ENCODE data around the gene WWOX.
A peak's percentile ranks its signal among the peaks of the same experiment; 100 is the strongest.

Gene WWOX

GRCh38 chr16:78199325-78200022 is 100.0 kb downstream of the WWOX start:
- no peak overlapping the region for H3K4me2 ChIP-seq (ENCODE audit: low read length)
- H3K23ac ChIP-seq (ENCODE audit: low read length), result no peak overlapping the region
- no peak overlapping the region for H2AK5ac ChIP-seq (ENCODE audit: low read length)
- H3K4me3 ChIP-seq (ENCODE audit: low read length), result no peak overlapping the region
- no CpG with 5 or more reads among the region's 7 CpGs for WGBS (ENCODE audit: extremely low coverage, insufficient coverage, low lambda C conversion rate)
- H3K36me3 ChIP-seq (ENCODE audit: control insufficient read depth, insufficient read depth, low read length), result no peaks in the 10 kb centered on the region
- H3K4ac ChIP-seq (ENCODE audit: low read depth, low read length), result no peak overlapping the region
- no peak overlapping the region for H2BK15ac ChIP-seq (replicated peaks; ENCODE audit: low read depth)
- H2BK120ac ChIP-seq (ENCODE audit: low read depth, low read length), result no peak overlapping the region
- no peak overlapping the region for H3K18ac ChIP-seq (ENCODE audit: low read length)
- H4K8ac ChIP-seq (ENCODE audit: low read depth, low read length), result no peak overlapping the region
- no peaks in the 10 kb centered on the region for H3K27me3 ChIP-seq (ENCODE audit: insufficient read depth, low read length, poor library complexity)
- H3K56ac ChIP-seq (ENCODE audit: low read length), result no peak overlapping the region
- H4K5ac ChIP-seq (ENCODE audit: low read length), result no peak overlapping the region
- H3K9ac ChIP-seq (ENCODE audit: low read length), result no peak overlapping the region
- H3K4me1 ChIP-seq (ENCODE audit: control insufficient read depth, low read depth, low read length), result no peaks in the 10 kb centered on the region
- H3K79me1 ChIP-seq (ENCODE audit: low read length), result no peaks in the 10 kb centered on the region
- H2BK5ac ChIP-seq (ENCODE audit: low read length), result no peak overlapping the region
- peak; percentile 65 for DNase-seq
- H3K79me2 ChIP-seq (ENCODE audit: control insufficient read depth, insufficient read depth, low read length), result no peaks in the 10 kb centered on the region
- H3K27ac ChIP-seq (ENCODE audit: low read depth, low read length), result no peak overlapping the region

- no peaks in the 10 kb centered on the region for H3K27me3 ChIP-seq (ENCODE audit: insufficient read depth, low read length, poor library complexity)
Observed at GRCh38 chr16:78200023-78200389, 100.6 kb downstream of the WWOX start.

GRCh38 chr16:78200623-78201096 is 101.2 kb downstream of the WWOX start:
- Histone ChIP-seq H3K4me2 (ENCODE audit: low read length) (no peak overlapping the region), H3K36me3 (ENCODE audit: control insufficient read depth, insufficient read depth, low read length) (no peaks in the 10 kb centered on the region), H3K18ac (ENCODE audit: low read length) (no peak overlapping the region), H3K79me2 (ENCODE audit: control insufficient read depth, insufficient read depth, low read length) (no peaks in the 10 kb centered on the region), H2BK5ac (ENCODE audit: low read length) (no peak overlapping the region), H2BK15ac (replicated peaks; ENCODE audit: low read depth) (no peak overlapping the region), H4K8ac (ENCODE audit: low read depth, low read length) (no peak overlapping the region), H3K4me1 (ENCODE audit: control insufficient read depth, low read depth, low read length) (no peaks in the 10 kb centered on the region), H3K27me3 (ENCODE audit: insufficient read depth, low read length, poor library complexity) (no peaks in the 10 kb centered on the region), H4K5ac (ENCODE audit: low read length) (no peak overlapping the region), H3K27ac (ENCODE audit: low read depth, low read length) (no peak overlapping the region), H3K56ac (ENCODE audit: low read length) (no peak overlapping the region), H3K23ac (ENCODE audit: low read length) (no peak overlapping the region), H2AK5ac (ENCODE audit: low read length) (no peak overlapping the region), H3K79me1 (ENCODE audit: low read length) (no peaks in the 10 kb centered on the region), H3K4me3 (ENCODE audit: low read length) (no peak overlapping the region), H2BK120ac (ENCODE audit: low read depth, low read length) (no peak overlapping the region), H3K4ac (ENCODE audit: low read depth, low read length) (no peak overlapping the region), H3K9ac (ENCODE audit: low read length) (no peak overlapping the region)
- no peak for DNase-seq
- no CpG with 5 or more reads among the region's 6 CpGs for WGBS (ENCODE audit: extremely low coverage, insufficient coverage, low lambda C conversion rate)

More at GRCh38 chr16:78200023-78200389, 100.6 kb downstream of the WWOX start:
- Histone ChIP-seq H4K8ac (ENCODE audit: low read depth, low read length) (no peak overlapping the region), H2BK120ac (ENCODE audit: low read depth, low read length) (no peak overlapping the region), H3K27ac (ENCODE audit: low read depth, low read length) (no peak overlapping the region), H3K79me2 (ENCODE audit: control insufficient read depth, insufficient read depth, low read length) (no peaks in the 10 kb centered on the region), H4K5ac (ENCODE audit: low read length) (no peak overlapping the region), H3K36me3 (ENCODE audit: control insufficient read depth, insufficient read depth, low read length) (no peaks in the 10 kb centered on the region), H3K23ac (ENCODE audit: low read length) (no peak overlapping the region), H3K56ac (ENCODE audit: low read length) (no peak overlapping the region), H2BK15ac (replicated peaks; ENCODE audit: low read depth) (no peak overlapping the region), H3K4ac (ENCODE audit: low read depth, low read length) (no peak overlapping the region), H3K4me3 (ENCODE audit: low read length) (no peak overlapping the region), H3K4me2 (ENCODE audit: low read length) (no peak overlapping the region), H2BK5ac (ENCODE audit: low read length) (no peak overlapping the region), H2AK5ac (ENCODE audit: low read length) (no peak overlapping the region), H3K18ac (ENCODE audit: low read length) (no peak overlapping the region), H3K79me1 (ENCODE audit: low read length) (no peaks in the 10 kb centered on the region), H3K4me1 (ENCODE audit: control insufficient read depth, low read depth, low read length) (no peaks in the 10 kb centered on the region), H3K9ac (ENCODE audit: low read length) (no peak overlapping the region)
- WGBS (ENCODE audit: extremely low coverage, insufficient coverage, low lambda C conversion rate), result no CpG with 5 or more reads among the region's 7 CpGs
- peak; percentile 72 for DNase-seq

DNA sequence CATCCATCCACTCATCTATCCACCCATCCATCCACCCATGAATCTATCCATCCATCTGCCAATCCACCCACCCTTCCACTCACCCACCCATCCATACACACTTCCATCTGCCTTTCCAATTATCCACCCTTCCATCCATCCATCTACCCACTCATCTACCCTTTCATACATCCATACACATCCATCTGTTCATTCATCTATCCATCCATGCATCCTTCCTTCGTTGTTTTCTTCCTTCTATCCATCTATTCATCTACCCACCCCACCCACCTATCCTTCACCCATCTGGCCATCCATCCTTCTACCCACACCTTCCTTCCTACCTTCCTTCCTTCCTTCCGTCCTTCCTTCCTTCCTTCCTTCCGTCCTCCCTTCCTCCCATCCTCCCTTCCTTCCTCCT is 106.1 kb downstream of the WWOX start:
- 100% methylated on average over 3 of the region's 3 CpGs for WGBS (ENCODE audit: extremely low coverage, insufficient coverage, low lambda C conversion rate)

DNA sequence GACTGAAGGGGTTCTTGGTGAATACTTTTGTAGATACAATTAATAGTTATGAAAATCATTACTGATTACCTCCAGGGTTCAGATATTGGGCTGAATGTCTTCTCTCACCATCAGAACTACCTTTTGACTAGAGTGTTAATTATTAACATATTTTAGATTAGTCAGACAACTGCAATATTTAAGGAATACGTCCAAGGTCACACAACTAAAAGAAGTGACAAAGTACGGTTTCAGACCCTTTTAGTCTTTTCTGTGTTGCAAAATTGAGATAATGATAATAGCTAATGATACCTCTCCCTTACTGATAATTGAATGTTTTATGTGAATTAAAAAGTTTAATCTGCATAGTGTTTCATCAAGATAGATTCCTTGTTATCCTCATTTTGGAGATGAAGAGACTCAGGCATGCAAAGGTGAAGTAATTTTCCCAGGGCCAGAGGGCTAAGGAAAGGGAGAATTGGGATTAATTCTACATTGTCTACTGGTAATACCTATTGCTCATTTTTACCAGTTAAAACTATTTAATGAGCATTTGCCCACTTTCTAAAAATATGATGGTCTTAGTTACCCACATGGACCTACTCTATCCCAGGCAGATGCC is 107.3 kb downstream of the WWOX start:
- Histone ChIP-seq H3K4ac (ENCODE audit: low read depth, low read length) (no peak overlapping the region), H4K8ac (ENCODE audit: low read depth, low read length) (no peak overlapping the region), H3K36me3 (ENCODE audit: control insufficient read depth, insufficient read depth, low read length) (no peaks in the 10 kb centered on the region), H2BK120ac (ENCODE audit: low read depth, low read length) (no peak overlapping the region), H2AK5ac (ENCODE audit: low read length) (no peak overlapping the region), H3K79me2 (ENCODE audit: control insufficient read depth, insufficient read depth, low read length) (no peaks in the 10 kb centered on the region), H3K27me3 (ENCODE audit: insufficient read depth, low read length, poor library complexity) (no peaks in the 10 kb centered on the region), H3K4me3 (ENCODE audit: low read length) (no peak overlapping the region), H3K79me1 (ENCODE audit: low read length) (no peaks in the 10 kb centered on the region), H4K5ac (ENCODE audit: low read length) (no peak overlapping the region), H3K27ac (ENCODE audit: low read depth, low read length) (no peak overlapping the region), H3K4me2 (ENCODE audit: low read length) (no peak overlapping the region), H3K4me1 (ENCODE audit: control insufficient read depth, low read depth, low read length) (peaks cover 2% of the 10 kb centered on the region), H2BK5ac (ENCODE audit: low read length) (no peak overlapping the region), H3K18ac (ENCODE audit: low read length) (no peak overlapping the region), H2BK15ac (replicated peaks; ENCODE audit: low read depth) (no peak overlapping the region), H3K56ac (ENCODE audit: low read length) (no peak overlapping the region), H3K9ac (ENCODE audit: low read length) (no peak overlapping the region), H3K23ac (ENCODE audit: low read length) (no peak overlapping the region)
- DNase-seq, result no peak
- no CpG with 5 or more reads among the region's 2 CpGs for WGBS (ENCODE audit: extremely low coverage, insufficient coverage, low lambda C conversion rate)

More for the DNA sequence above, 106.1 kb downstream of the WWOX start:
- H3K9ac ChIP-seq (ENCODE audit: low read length), result no peak overlapping the region
- H3K27me3 ChIP-seq (ENCODE audit: insufficient read depth, low read length, poor library complexity), result no peaks in the 10 kb centered on the region
- DNase-seq, result no peak
- no peak overlapping the region for H3K4ac ChIP-seq (ENCODE audit: low read depth, low read length)
- H3K4me2 ChIP-seq (ENCODE audit: low read length), result no peak overlapping the region
- no peak overlapping the region for H3K23ac ChIP-seq (ENCODE audit: low read length)
- no peak overlapping the region for H2BK120ac ChIP-seq (ENCODE audit: low read depth, low read length)
- H2BK15ac ChIP-seq (replicated peaks; ENCODE audit: low read depth), result no peak overlapping the region
- no peak overlapping the region for H2BK5ac ChIP-seq (ENCODE audit: low read length)
- no peak overlapping the region for H2AK5ac ChIP-seq (ENCODE audit: low read length)
- H3K4me3 ChIP-seq (ENCODE audit: low read length), result no peak overlapping the region
- no peak overlapping the region for H3K27ac ChIP-seq (ENCODE audit: low read depth, low read length)
- no peak overlapping the region for H3K56ac ChIP-seq (ENCODE audit: low read length)
- no peaks in the 10 kb centered on the region for H3K36me3 ChIP-seq (ENCODE audit: control insufficient read depth, insufficient read depth, low read length)
- no peak overlapping the region for H4K8ac ChIP-seq (ENCODE audit: low read depth, low read length)
- H3K79me1 ChIP-seq (ENCODE audit: low read length), result no peaks in the 10 kb centered on the region
- H3K4me1 ChIP-seq (ENCODE audit: control insufficient read depth, low read depth, low read length), result no peaks in the 10 kb centered on the region
- H4K5ac ChIP-seq (ENCODE audit: low read length), result no peak overlapping the region
- H3K18ac ChIP-seq (ENCODE audit: low read length), result no peak overlapping the region
- H3K79me2 ChIP-seq (ENCODE audit: control insufficient read depth, insufficient read depth, low read length), result no peaks in the 10 kb centered on the region

Measured in mesendoderm (in vitro differentiated cells).